BJ (cell line): ENCODE data around the gene ZFP92. TPM values are rescaled to one million over a fixed set of nuclear protein-coding genes. Genes with fewer than 3 reads are reported as not detected.

Experiments
- CTCF ChIA-PET: fragments of 350-600 bp; formaldehyde crosslinking; extraction: SDS; loops from one replicate; lab custom pipeline; 2021; ENCODE audit warnings: antibody characterized with exemption, inconsistent platforms; lab: Yijun Ruan, JAX
- POLR2A ChIA-PET: fragments of 300-600 bp; sonication (Branson Sonifier 250); formaldehyde crosslinking; extraction: SDS; loops from one replicate; lab custom pipeline; 2021; ENCODE audit warnings: antibody characterized with exemption; lab: Charles Lee
- DNase-seq: peaks from one replicate; pipeline ENCODE4 v3.0.0-alpha.2; 2011; ENCODE audit warnings: low read depth
- H3K27me3 ChIP-seq: 2 replicates; pipeline ENCODE4 v1.6.0; 2011; ENCODE audit warnings: low read length; ENCODE audit not compliant: control insufficient read depth, insufficient read depth
- H3K36me3 ChIP-seq: 2 replicates; pipeline ENCODE4 v1.5.1; 2011; ENCODE audit warnings: low read length; ENCODE audit not compliant: control insufficient read depth, insufficient read depth
- H3K4me3 ChIP-seq: 2 replicates; pipeline ENCODE4 v1.5.1; 2011; ENCODE audit warnings: low read depth, mild to moderate bottlenecking, control low read depth, low read length
- polyA plus RNA-seq: library from polyadenylated mRNA; depleted of rRNA; stranded (reverse); fragments of >200 nt; gene quantifications from 2 replicates; pipeline ENCODE4 v1.2.3, GENCODE V29; 2011
- TF ChIP-seq, protein P1 (sequence below): IDR thresholded peaks from 2 replicates; pipeline ENCODE4 v1.5.1; 2011; ENCODE audit warnings: low read depth, mild to moderate bottlenecking, control low read depth, inconsistent platforms, low read length, moderate library complexity; ENCODE audit not compliant: insufficient read depth

Gene ZFP92
- polyA plus RNA-seq, 1 experiment: 0.36 TPM

DNA sequence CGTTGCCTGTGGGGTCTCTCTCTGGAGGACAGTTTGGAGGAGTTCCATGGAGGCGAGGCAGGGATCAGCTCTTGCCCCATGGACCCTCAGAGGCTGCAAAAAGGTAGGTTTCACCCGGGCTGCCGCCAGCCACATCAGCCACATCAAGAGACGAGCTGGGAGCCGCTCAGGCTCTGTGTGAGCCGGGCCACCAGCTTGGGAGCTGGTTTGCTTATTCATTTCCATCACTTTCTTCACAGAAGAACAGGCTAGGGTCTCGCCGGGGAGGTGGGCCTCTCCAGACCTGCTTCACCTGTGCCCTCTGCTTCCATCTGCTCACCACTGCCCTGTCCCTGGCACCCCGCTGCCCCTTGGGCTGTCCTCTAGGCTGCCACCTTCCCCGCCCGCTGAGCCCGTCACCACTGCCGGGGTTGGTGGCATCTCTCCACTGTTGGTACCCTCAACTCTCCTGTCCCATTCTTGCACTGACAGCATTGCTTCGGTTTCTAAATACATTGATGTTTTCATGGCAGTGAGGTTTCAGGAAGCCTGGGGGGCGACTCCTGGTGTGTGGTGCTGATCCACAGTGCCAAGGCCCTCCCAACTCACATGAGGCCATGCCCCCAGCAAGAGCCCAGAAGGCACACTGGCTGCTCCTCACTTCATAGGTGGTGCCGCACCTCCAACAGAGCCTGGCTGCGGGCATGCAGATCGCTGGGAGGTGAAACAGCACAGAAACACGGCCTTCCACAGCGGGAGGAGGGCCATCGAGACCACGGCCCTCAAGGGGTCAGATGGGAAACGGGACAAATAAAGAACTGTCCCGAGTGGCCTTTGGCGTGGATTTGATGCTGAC, 39.1 kb downstream of the ZFP92 start:
- peaks cover 1% of the 10 kb centered on the region for H3K36me3 ChIP-seq
- no peak overlapping the region for H3K4me3 ChIP-seq
- ChIA-PET POLR2A (no interaction called here), CTCF (interaction anchor here (1.0 kb wide), 1 partner anchor 17 kb away, joined by 3 read pairs; no protein-coding TSS in a partner anchor)
- no peak for DNase-seq
- TF ChIP-seq, protein P1, sequence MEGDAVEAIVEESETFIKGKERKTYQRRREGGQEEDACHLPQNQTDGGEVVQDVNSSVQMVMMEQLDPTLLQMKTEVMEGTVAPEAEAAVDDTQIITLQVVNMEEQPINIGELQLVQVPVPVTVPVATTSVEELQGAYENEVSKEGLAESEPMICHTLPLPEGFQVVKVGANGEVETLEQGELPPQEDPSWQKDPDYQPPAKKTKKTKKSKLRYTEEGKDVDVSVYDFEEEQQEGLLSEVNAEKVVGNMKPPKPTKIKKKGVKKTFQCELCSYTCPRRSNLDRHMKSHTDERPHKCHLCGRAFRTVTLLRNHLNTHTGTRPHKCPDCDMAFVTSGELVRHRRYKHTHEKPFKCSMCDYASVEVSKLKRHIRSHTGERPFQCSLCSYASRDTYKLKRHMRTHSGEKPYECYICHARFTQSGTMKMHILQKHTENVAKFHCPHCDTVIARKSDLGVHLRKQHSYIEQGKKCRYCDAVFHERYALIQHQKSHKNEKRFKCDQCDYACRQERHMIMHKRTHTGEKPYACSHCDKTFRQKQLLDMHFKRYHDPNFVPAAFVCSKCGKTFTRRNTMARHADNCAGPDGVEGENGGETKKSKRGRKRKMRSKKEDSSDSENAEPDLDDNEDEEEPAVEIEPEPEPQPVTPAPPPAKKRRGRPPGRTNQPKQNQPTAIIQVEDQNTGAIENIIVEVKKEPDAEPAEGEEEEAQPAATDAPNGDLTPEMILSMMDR: no peak
- no peaks in the 10 kb centered on the region for H3K27me3 ChIP-seq

- TF ChIP-seq, protein P1: no peak
- POLR2A ChIA-PET: no interaction called here
- H3K27me3 ChIP-seq: no peaks in the 10 kb centered on the region
- DNase-seq: no peak
- H3K4me3 ChIP-seq: no peak overlapping the region
- peaks cover 2% of the 10 kb centered on the region for H3K36me3 ChIP-seq
- CTCF ChIA-PET: no interaction called here
Observed at GRCh38 chrX:153450949-153451277, 39.6 kb downstream of the ZFP92 start.

DNA sequence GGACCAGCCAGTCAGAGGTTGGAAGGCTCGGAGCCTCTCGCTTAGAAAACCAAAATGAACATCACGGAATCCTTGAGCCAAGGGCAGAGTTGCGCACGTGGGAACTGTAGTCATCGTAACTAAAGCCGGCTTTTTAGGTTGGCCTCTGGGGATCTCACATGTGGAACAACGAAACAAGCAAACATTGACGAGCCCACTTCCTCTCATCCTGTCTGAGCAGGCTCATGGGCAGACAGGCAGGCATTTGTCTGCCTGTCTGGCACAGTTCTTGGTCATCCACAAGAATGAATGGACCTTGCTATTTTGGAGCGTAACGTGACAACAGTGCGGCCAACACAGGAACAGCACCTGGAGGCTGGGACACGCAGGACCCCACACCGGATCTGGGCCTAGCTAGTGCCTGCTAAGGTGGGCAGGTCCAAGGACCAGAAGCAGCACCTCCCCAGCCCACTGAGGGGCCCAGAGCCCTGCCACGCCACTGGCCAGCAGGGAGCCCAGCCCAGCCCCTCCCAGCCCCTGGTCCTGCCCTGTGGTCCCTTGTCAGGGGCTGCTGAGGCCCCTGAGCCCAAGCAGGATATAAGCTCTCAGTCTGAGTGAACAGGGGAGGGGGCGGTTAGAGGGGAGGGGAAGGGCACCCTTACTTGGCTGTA, 43.8 kb downstream of the ZFP92 start:
- ChIA-PET CTCF (no interaction called here), POLR2A (no interaction called here)
- no peak overlapping the region for H3K4me3 ChIP-seq
- H3K36me3 ChIP-seq: peaks cover 3% of the 10 kb centered on the region
- DNase-seq: no peak
- TF ChIP-seq, protein P1: no peak
- no peaks in the 10 kb centered on the region for H3K27me3 ChIP-seq

DNA sequence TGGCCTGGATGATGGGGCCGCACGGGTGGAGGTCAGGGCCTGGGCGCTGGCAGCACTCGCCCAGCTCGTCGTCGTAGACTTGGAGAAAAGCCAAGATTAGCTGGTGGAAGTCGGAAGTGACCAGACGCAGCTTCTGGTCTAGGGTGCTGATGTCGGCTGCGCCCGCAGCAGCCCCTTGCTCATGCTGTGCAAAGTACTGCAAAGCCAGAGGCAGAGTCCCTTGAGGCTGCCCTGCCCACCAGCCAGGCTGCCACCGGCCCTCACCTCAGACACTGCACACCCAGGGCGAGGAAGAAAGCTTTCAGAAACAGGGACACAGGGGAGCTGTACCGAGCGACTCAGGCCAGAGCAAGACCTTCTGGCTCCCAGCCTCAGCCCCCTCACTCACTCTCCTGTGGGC, 44.3 kb downstream of the ZFP92 start:
- no peaks in the 10 kb centered on the region for H3K27me3 ChIP-seq
- CTCF ChIA-PET: interaction anchor here (2.1 kb wide), 1 partner anchor 15 kb away, joined by 5 read pairs; the partner anchor contains the start of gene HAUS7
- POLR2A ChIA-PET: no interaction called here
- no peak for DNase-seq
- H3K4me3 ChIP-seq: no peak overlapping the region
- H3K36me3 ChIP-seq: peaks cover 3% of the 10 kb centered on the region
- TF ChIP-seq, protein P1: no peak

- ChIA-PET CTCF (interaction anchor here (2.1 kb wide), 1 partner anchor 14 kb away, joined by 5 read pairs; the partner anchor contains the start of gene HAUS7), POLR2A (no interaction called here)
Observed at GRCh38 chrX:153456161-153456560, 44.9 kb downstream of the ZFP92 start.

More at GRCh38 chrX:153456161-153456560, 44.9 kb downstream of the ZFP92 start:
- no peak for DNase-seq
- Histone ChIP-seq H3K27me3 (no peaks in the 10 kb centered on the region), H3K4me3 (no peak overlapping the region), H3K36me3 (peaks cover 3% of the 10 kb centered on the region)
- TF ChIP-seq, protein P1: no peak
